SU-DHL-6 (cell line): ENCODE results near the gene NEK10.

Experiments
- H2AFZ ChIP-seq: fragments of 200-600 bp; sonication (generic); 2 replicates; pipeline ENCODE4 v1.6.1; 2014; ENCODE audit warnings: low read depth, mild to moderate bottlenecking, moderate library complexity, mixed read lengths, antibody characterized with exemption, low read length; ENCODE audit not compliant: severe bottlenecking
- H3F3A ChIP-seq: fragments of 200-600 bp; shearing (Covaris generic); 2 replicates; pipeline ENCODE4 v1.6.0; 2016; ENCODE audit warnings: antibody characterized with exemption, mild to moderate bottlenecking; ENCODE audit not compliant: insufficient read depth
- H3K27ac ChIP-seq: fragments of 200-600 bp; sonication (generic); 2 replicates; pipeline ENCODE4 v1.5.1; 2016; ENCODE audit warnings: low read depth, mild to moderate bottlenecking, low read length, moderate library complexity, mixed read lengths
- H3K27me3 ChIP-seq: fragments of 200-600 bp; sonication (generic), shearing (Covaris generic); 2 replicates; pipeline ENCODE4 v1.6.0; 2014; ENCODE audit warnings: mild to moderate bottlenecking, low read length
- H3K36me3 ChIP-seq: fragments of 200-600 bp; sonication (generic); 2 replicates; pipeline ENCODE4 v1.6.1; 2014; ENCODE audit warnings: mild to moderate bottlenecking, low read length, mixed read lengths
- H3K4me2 ChIP-seq: fragments of 300-600, 200-600 bp; shearing (Covaris generic), sonication (generic); 2 replicates; pipeline ENCODE4 v1.6.0; 2014; ENCODE audit warnings: low read length, low read depth, mild to moderate bottlenecking; ENCODE audit not compliant: poor library complexity, severe bottlenecking
- H3K4me3 ChIP-seq: fragments of 200-600 bp; sonication (generic); 2 replicates; pipeline ENCODE4 v1.5.1; 2014; ENCODE audit warnings: antibody characterized with exemption, low read length, mild to moderate bottlenecking, mixed read lengths; ENCODE audit not compliant: insufficient read depth, poor library complexity, severe bottlenecking
- H3K79me2 ChIP-seq: fragments of 200-600 bp; sonication (generic); 2 replicates; pipeline ENCODE4 v1.6.1; 2014; ENCODE audit warnings: mild to moderate bottlenecking, low read length, moderate library complexity; ENCODE audit not compliant: insufficient read depth
- H3K9ac ChIP-seq: fragments of 200-600 bp; sonication (generic); 2 replicates; pipeline ENCODE4 v1.7.0; 2014; ENCODE audit warnings: mild to moderate bottlenecking, low read length
- H3K9me2 ChIP-seq: fragments of 200-600 bp; sonication (generic); replicated peaks from 2 replicates; pipeline ENCODE4 v1.6.1; 2014; ENCODE audit warnings: low read length; ENCODE audit not compliant: insufficient read depth
- H3K9me3 ChIP-seq: fragments of 200-600 bp; sonication (generic); 2 replicates; pipeline ENCODE4 v1.6.1; 2014; ENCODE audit warnings: low read length, mixed read lengths; ENCODE audit not compliant: insufficient read depth
- H4K20me1 ChIP-seq: fragments of 200-600 bp; sonication (generic); 2 replicates; pipeline ENCODE4 v1.6.1; 2014; ENCODE audit warnings: low read depth, mild to moderate bottlenecking, antibody characterized with exemption, low read length, moderate library complexity, mixed read lengths
- EZH2phosphoT487 ChIP-seq: fragments of 200-600 bp; sonication (generic), shearing (Covaris generic); conservative IDR thresholded peaks from 2 replicates; pipeline ENCODE4 v1.6.1; 2018; ENCODE audit warnings: mild to moderate bottlenecking, antibody characterized with exemption, low read length, moderate library complexity, mixed read lengths
- TF ChIP-seq, protein P1 (sequence below): fragments of 200-600 bp; sonication (generic); IDR thresholded peaks from one replicate; pipeline ENCODE4 v1.5.1; 2017; ENCODE audit warnings: antibody characterized with exemption, mild to moderate bottlenecking, low read length, moderate library complexity; ENCODE audit not compliant: insufficient read depth, poor library complexity, severe bottlenecking

The NEK10 gene

DNA sequence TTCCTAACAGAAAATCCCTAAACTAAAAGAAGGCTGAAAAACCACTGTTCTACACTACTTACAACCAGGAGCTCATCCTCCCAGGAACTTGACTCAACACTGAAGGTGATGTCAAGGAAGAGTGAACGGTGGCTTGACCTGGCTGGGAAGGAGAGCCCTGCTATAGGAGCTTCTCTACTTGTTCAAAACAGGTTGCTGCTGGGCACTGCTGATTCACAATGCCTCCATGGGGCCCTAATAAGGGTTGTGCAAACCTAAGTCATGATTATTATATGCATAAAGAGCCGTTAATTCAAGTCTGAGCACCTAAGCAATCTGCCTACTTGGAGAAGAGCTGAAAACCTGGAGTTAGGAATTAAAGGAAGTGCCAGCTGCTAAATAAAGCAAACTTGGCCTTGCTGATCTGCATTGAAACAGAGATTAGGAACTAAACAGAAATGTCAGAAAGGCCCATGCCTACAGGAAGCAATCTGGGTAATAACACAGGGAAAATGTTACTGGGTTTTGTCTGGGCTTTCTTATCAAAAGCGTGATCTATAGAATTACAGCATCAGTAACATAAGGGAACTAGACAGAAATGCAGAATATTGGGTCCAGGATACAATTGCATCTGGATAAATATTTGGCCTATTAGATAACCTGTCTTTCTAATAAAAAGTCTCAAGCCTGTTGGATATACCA is 243.2 kb downstream of the NEK10 start:
- Histone ChIP-seq H4K20me1 (no peaks in the 10 kb centered on the region), H3K4me2 (no peak overlapping the region), H3K9me2 (no peaks in the 10 kb centered on the region), H3K79me2 (no peaks in the 10 kb centered on the region), H2AFZ (no peak overlapping the region), H3K4me3 (no peak overlapping the region), H3K27me3 (no peaks in the 10 kb centered on the region), H3F3A (no peaks in the 10 kb centered on the region), H3K36me3 (no peaks in the 10 kb centered on the region), H3K9ac (no peak overlapping the region), H3K27ac (no peak overlapping the region), H3K9me3 (no peaks in the 10 kb centered on the region)
- TF ChIP-seq, protein P1, sequence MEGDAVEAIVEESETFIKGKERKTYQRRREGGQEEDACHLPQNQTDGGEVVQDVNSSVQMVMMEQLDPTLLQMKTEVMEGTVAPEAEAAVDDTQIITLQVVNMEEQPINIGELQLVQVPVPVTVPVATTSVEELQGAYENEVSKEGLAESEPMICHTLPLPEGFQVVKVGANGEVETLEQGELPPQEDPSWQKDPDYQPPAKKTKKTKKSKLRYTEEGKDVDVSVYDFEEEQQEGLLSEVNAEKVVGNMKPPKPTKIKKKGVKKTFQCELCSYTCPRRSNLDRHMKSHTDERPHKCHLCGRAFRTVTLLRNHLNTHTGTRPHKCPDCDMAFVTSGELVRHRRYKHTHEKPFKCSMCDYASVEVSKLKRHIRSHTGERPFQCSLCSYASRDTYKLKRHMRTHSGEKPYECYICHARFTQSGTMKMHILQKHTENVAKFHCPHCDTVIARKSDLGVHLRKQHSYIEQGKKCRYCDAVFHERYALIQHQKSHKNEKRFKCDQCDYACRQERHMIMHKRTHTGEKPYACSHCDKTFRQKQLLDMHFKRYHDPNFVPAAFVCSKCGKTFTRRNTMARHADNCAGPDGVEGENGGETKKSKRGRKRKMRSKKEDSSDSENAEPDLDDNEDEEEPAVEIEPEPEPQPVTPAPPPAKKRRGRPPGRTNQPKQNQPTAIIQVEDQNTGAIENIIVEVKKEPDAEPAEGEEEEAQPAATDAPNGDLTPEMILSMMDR, result no peak
- no peak for TF ChIP-seq EZH2phosphoT487

DNA sequence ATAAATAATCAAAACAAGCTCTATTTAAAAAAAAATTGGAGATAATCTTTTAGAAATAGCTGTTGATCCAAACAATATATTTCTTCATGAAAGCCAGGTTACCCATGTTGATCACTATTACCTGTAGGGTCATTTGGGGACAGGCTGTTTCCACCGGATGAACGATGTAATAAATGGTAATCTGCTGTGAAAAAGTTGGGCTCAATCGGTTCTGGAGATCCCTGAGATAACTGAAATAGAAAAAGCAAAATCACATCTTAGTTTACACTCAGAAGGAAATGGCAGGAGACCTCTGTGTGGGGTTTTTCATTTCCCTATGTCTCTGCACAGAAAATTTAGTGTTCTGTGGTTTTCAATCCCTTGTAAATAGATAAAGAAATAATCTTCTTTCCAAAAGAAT is 249.5 kb downstream of the NEK10 start:
- TF ChIP-seq EZH2phosphoT487, result no peak
- TF ChIP-seq, protein P1, result no peak

DNA sequence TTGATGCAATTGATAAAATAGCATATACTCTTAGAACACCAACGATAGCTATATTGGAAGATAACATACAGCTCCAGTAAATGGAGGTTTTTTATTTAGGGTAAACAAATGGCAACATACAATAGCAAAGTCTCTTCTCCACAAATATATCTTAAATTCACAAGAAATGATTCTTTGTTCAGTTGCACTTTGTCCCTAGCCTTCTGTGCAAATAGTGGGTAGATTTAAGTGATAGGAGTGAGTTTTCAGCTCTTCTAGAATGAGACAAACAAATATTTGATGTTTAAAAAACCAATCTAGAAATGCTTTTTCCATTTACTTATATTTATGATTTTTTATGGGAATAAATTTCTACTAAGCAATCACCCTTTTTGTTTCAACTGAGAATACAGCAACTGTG is 253.8 kb downstream of the NEK10 start:
- TF ChIP-seq, protein P1, result no peak
- TF ChIP-seq EZH2phosphoT487, result no peak
- H3K27me3 ChIP-seq, result no peaks in the 10 kb centered on the region
- no peak overlapping the region for H3K4me3 ChIP-seq
- H3K79me2 ChIP-seq, result no peaks in the 10 kb centered on the region
- no peak overlapping the region for H3K27ac ChIP-seq
- no peaks in the 10 kb centered on the region for H3K36me3 ChIP-seq
- no peaks in the 10 kb centered on the region for H3F3A ChIP-seq
- H2AFZ ChIP-seq, result no peak overlapping the region
- H3K9me3 ChIP-seq, result no peaks in the 10 kb centered on the region
- no peaks in the 10 kb centered on the region for H3K9me2 ChIP-seq
- no peaks in the 10 kb centered on the region for H4K20me1 ChIP-seq
- H3K9ac ChIP-seq, result no peak overlapping the region
- no peak overlapping the region for H3K4me2 ChIP-seq

More for the DNA sequence above, 249.5 kb downstream of the NEK10 start:
- H3K79me2 ChIP-seq, result no peaks in the 10 kb centered on the region
- H3K4me2 ChIP-seq, result no peak overlapping the region
- no peaks in the 10 kb centered on the region for H4K20me1 ChIP-seq
- H3K4me3 ChIP-seq, result no peak overlapping the region
- no peaks in the 10 kb centered on the region for H3K27me3 ChIP-seq
- no peaks in the 10 kb centered on the region for H3K9me3 ChIP-seq
- no peaks in the 10 kb centered on the region for H3K9me2 ChIP-seq
- H3F3A ChIP-seq, result no peaks in the 10 kb centered on the region
- no peak overlapping the region for H2AFZ ChIP-seq
- H3K27ac ChIP-seq, result no peak overlapping the region
- H3K9ac ChIP-seq, result no peak overlapping the region
- no peaks in the 10 kb centered on the region for H3K36me3 ChIP-seq
